ENCODE data around the gene C5orf52.

- TF ChIP-seq MAX (CRISPR knock-in tag; IDR thresholded peaks at IDR 0.05) (no peak), CTCF (IDR thresholded peaks at IDR 0.05) (no peak), MLX (CRISPR knock-in tag; IDR thresholded peaks at IDR 0.05) (no peak), NR3C1 (CRISPR knock-in tag; conservative IDR thresholded peaks at IDR 0.05; ENCODE audit: low read depth) (no peak), ETV6 (CRISPR knock-in tag; IDR thresholded peaks at IDR 0.05) (no peak), ZNF425 (CRISPR knock-in tag; conservative IDR thresholded peaks at IDR 0.05) (no peak), ATF1 (CRISPR knock-in tag; IDR thresholded peaks at IDR 0.05) (no peak), ELF4 (CRISPR knock-in tag; IDR thresholded peaks at IDR 0.05; ENCODE audit: low read depth) (no peak)
Observed at GRCh38 chr5:157626831-157627230, 44.5 kb upstream of the C5orf52 start.

Measured in WTC11 (cell line).